Breast epithelium (tissue), 3 donors: ENCODE data around the gene DDX24.

ENCODE experiments used
- POLR2A ChIP-seq: fragments of 450-650 bp; IDR thresholded peaks from one replicate; pipeline ENCODE4 v1.6.1; 2016; ENCODE audit warnings: antibody characterized with exemption, mild to moderate bottlenecking, moderate library complexity
- POLR2AphosphoS5 ChIP-seq, 3 donors: sonication (generic); formaldehyde crosslinking; IDR thresholded peaks; one replicate each; pipeline ENCODE4 v1.6.1; 2017; ENCODE audit warnings: antibody characterized with exemption in 3 of 3
- TF ChIP-seq, protein P1 (sequence below), 3 donors: fragments of 450-650 bp; IDR thresholded peaks; one replicate each; pipeline ENCODE4 v1.5.1; 2016 to 2017; ENCODE audit warnings: antibody characterized with exemption in 3 of 3, mild to moderate bottlenecking in 3 of 3, moderate library complexity in 3 of 3

- no peak for TF ChIP-seq POLR2A
- TF ChIP-seq, protein P1, sequence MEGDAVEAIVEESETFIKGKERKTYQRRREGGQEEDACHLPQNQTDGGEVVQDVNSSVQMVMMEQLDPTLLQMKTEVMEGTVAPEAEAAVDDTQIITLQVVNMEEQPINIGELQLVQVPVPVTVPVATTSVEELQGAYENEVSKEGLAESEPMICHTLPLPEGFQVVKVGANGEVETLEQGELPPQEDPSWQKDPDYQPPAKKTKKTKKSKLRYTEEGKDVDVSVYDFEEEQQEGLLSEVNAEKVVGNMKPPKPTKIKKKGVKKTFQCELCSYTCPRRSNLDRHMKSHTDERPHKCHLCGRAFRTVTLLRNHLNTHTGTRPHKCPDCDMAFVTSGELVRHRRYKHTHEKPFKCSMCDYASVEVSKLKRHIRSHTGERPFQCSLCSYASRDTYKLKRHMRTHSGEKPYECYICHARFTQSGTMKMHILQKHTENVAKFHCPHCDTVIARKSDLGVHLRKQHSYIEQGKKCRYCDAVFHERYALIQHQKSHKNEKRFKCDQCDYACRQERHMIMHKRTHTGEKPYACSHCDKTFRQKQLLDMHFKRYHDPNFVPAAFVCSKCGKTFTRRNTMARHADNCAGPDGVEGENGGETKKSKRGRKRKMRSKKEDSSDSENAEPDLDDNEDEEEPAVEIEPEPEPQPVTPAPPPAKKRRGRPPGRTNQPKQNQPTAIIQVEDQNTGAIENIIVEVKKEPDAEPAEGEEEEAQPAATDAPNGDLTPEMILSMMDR (IDR thresholded peaks at IDR 0.05): no peak
- no peak for TF ChIP-seq POLR2AphosphoS5 (IDR thresholded peaks at IDR 0.05)
Measured at GRCh38 chr14:94038921-94039629, 41.9 kb downstream of the DDX24 start.
